GM10266 (cell line): ENCODE results near the gene FRMD4A.
"Not testable (repeated sequence)": the region's sequence is repeated elsewhere in the genome, so short reads cannot be mapped to it uniquely, and the experiment has no call there.

Experiments
- DNase-seq: peaks from one replicate; pipeline ENCODE4 v3.0.0; 2012; ENCODE audit errors: extremely low spot score
- CTCF ChIP-seq: IDR thresholded peaks from 2 replicates; pipeline ENCODE4 v1.5.1; 2012; ENCODE audit warnings: mild to moderate bottlenecking, low read depth; ENCODE audit not compliant: control insufficient read depth, insufficient read depth; ENCODE audit errors: missing control alignments

Gene FRMD4A

GRCh38 chr10:14200698-14201544 lies 129.8 kb downstream of the FRMD4A start:
- DNase-seq, result no peak
- TF ChIP-seq CTCF, result no peak

- not testable (repeated sequence) for DNase-seq
Observed at GRCh38 chr10:14199098-14199497, 131.6 kb downstream of the FRMD4A start.

GRCh38 chr10:14198078-14198477 lies 132.6 kb downstream of the FRMD4A start:
- no peak for TF ChIP-seq CTCF
- DNase-seq, result no peak

- no peak for TF ChIP-seq CTCF
- no peak for DNase-seq
Observed at GRCh38 chr10:14196113-14196512, 134.6 kb downstream of the FRMD4A start.

GRCh38 chr10:14195433-14195832 lies 135.3 kb downstream of the FRMD4A start:
- TF ChIP-seq CTCF, result no peak
- DNase-seq, result no peak

GRCh38 chr10:14192746-14193145 lies 138.0 kb downstream of the FRMD4A start:
- TF ChIP-seq CTCF, result no peak
- no peak for DNase-seq

GRCh38 chr10:14191871-14192270 lies 138.9 kb downstream of the FRMD4A start:
- no peak for DNase-seq
- no peak for TF ChIP-seq CTCF
